Endothelial cell of umbilical vein (primary cell): ENCODE results near the gene UBAC1. TPM values are rescaled to one million over a fixed set of nuclear protein-coding genes. Genes with fewer than 3 reads are reported as not detected.

ENCODE experiments used
- BruUV-seq: library from RNA; stranded (reverse); fragments of 400-500 nt; replicated peaks from 2 replicates; lab custom pipeline; 2021; lab: Mats Ljungman, UMichigan
- CTCF ChIA-PET: fragments of 300-600, 350-600 bp; sonication (Branson Sonifier 250); formaldehyde crosslinking; loops from one replicate; lab custom pipeline; 2021; ENCODE audit warnings: antibody characterized with exemption, inconsistent platforms; lab: Charles Lee
- POLR2A ChIA-PET: fragments of 300-600, 350-600 bp; sonication (Branson Sonifier 250); formaldehyde crosslinking; loops from one replicate; lab custom pipeline; 2021; ENCODE audit warnings: antibody characterized with exemption, inconsistent platforms; lab: Charles Lee
- DNase-seq: peaks from one replicate; pipeline ENCODE4 v3.0.0-alpha.2; 2011; ENCODE audit warnings: low read depth, low spot score
- FAIRE-seq: peaks from 2 replicates; lab custom pipeline; 2011; peaks lifted over from hg19 to GRCh38; lab: Jason Lieb, UNC
- H2AFZ ChIP-seq: 2 replicates; pipeline ENCODE4 v1.6.0; 2012; ENCODE audit warnings: low read depth, low read length, control low read depth, inconsistent platforms
- H3K27ac ChIP-seq: 2 replicates; pipeline ENCODE4 v1.5.1; 2011; ENCODE audit warnings: low read depth, mild to moderate bottlenecking, control low read depth, low read length, moderate library complexity; ENCODE audit not compliant: insufficient read depth
- H3K27me3 ChIP-seq, 2 experiments: 2 replicates each; pipeline versions ENCODE4 v1.6.0 to v1.6.1; 2011; ENCODE audit warnings: low read length in 2 of 2, mixed read lengths in 1 of 2; ENCODE audit not compliant: control insufficient read depth in 2 of 2, insufficient read depth in 2 of 2
- H3K36me3 ChIP-seq, 2 experiments: 2 replicates in 1 of 2; 3 replicates in 1 of 2; pipeline ENCODE4 v1.5.1; 2011; ENCODE audit warnings: low read length in 2 of 2, mild to moderate bottlenecking in 1 of 2, moderate library complexity in 1 of 2; ENCODE audit not compliant: control insufficient read depth in 2 of 2, insufficient read depth in 2 of 2; ENCODE audit errors: extremely low read depth in 1 of 2
- H3K4me1 ChIP-seq: 3 replicates; pipeline ENCODE4 v1.5.1; 2011; ENCODE audit warnings: mild to moderate bottlenecking, low read length; ENCODE audit not compliant: control insufficient read depth, insufficient read depth; ENCODE audit errors: extremely low read depth
- H3K4me2 ChIP-seq: 2 replicates; pipeline ENCODE4 v1.6.1; 2011; ENCODE audit warnings: low read length, control low read depth, mixed read lengths; ENCODE audit not compliant: insufficient read depth
- H3K4me3 ChIP-seq, 3 experiments: fragments of 200-600 bp in 1 of 3; sonication (generic), shearing (Covaris generic) in 1 of 3; replicated peaks in 1 of 3; 2 replicates each; pipeline ENCODE4 v1.5.1; 2011 to 2016; ENCODE audit warnings: control low read depth in 3 of 3, low read length in 3 of 3, mild to moderate bottlenecking in 2 of 3, inconsistent platforms in 1 of 3, low read depth in 1 of 3, moderate library complexity in 1 of 3; ENCODE audit not compliant: insufficient read depth in 1 of 3
- H3K79me2 ChIP-seq: 2 replicates; pipeline ENCODE4 v1.6.0; 2012; ENCODE audit warnings: low read length, inconsistent platforms; ENCODE audit not compliant: control insufficient read depth, insufficient read depth
- H3K9ac ChIP-seq: replicated peaks from 2 replicates; pipeline ENCODE3; 2011; ENCODE audit warnings: low read length, control low read depth; ENCODE audit not compliant: insufficient read depth; ENCODE audit errors: extremely low read depth
- H3K9me1 ChIP-seq: replicated peaks from 3 replicates; pipeline ENCODE4 v1.6.0; 2011; ENCODE audit warnings: mild to moderate bottlenecking, low read length; ENCODE audit not compliant: control insufficient read depth, insufficient read depth; ENCODE audit errors: extremely low read depth
- H3K9me3 ChIP-seq: replicated peaks from 2 replicates; pipeline ENCODE4 v1.5.1; 2012; ENCODE audit warnings: low read length, inconsistent platforms; ENCODE audit not compliant: control insufficient read depth, insufficient read depth
- H4K20me1 ChIP-seq: replicated peaks from 2 replicates; pipeline ENCODE3; 2011; ENCODE audit warnings: mild to moderate bottlenecking, low read length; ENCODE audit not compliant: control insufficient read depth, insufficient read depth; ENCODE audit errors: extremely low read depth
- CTCF ChIP-seq, 2 donors: IDR thresholded peaks; 1 replicate in 1 of 2; 2 replicates in 1 of 2; pipeline ENCODE4 v1.5.1; 2011; ENCODE audit warnings: low read length in 2 of 2, mild to moderate bottlenecking in 2 of 2, moderate library complexity in 2 of 2, control low read depth in 1 of 2, inconsistent platforms in 1 of 2, low read depth in 1 of 2; ENCODE audit not compliant: insufficient read depth in 1 of 2; ENCODE audit errors: extremely low read depth in 1 of 2
- EZH2 ChIP-seq: IDR thresholded peaks from 2 replicates; pipeline ENCODE4 v1.6.1; 2012; ENCODE audit warnings: borderline replicate concordance, low read depth, mild to moderate bottlenecking, moderate library complexity, low read length, inconsistent platforms; ENCODE audit not compliant: severe bottlenecking
- FOS ChIP-seq: IDR thresholded peaks from 2 replicates; pipeline ENCODE4 v1.6.1; 2011; ENCODE audit warnings: mild to moderate bottlenecking, low read length, moderate library complexity, borderline replicate concordance; ENCODE audit not compliant: insufficient read depth
- GATA2 ChIP-seq: IDR thresholded peaks from 2 replicates; pipeline ENCODE4 v1.7.0; 2011; ENCODE audit warnings: low read depth, mild to moderate bottlenecking, moderate library complexity, mixed read lengths, low read length; ENCODE audit not compliant: insufficient read length, insufficient read depth
- JUN ChIP-seq: IDR thresholded peaks from 2 replicates; pipeline ENCODE4 v1.6.1; 2011; ENCODE audit warnings: borderline replicate concordance, low read depth; ENCODE audit not compliant: insufficient read length, insufficient read depth
- MAX ChIP-seq: IDR thresholded peaks from 2 replicates; pipeline ENCODE4 v1.6.1; 2011; ENCODE audit not compliant: insufficient read depth, insufficient read length
- MYC ChIP-seq: IDR thresholded peaks from one replicate; pipeline ENCODE4 v1.6.1; 2011; ENCODE audit warnings: mild to moderate bottlenecking, low read depth, low read length
- POLR2A ChIP-seq: IDR thresholded peaks from 2 replicates; pipeline ENCODE4 v1.6.1; 2012; ENCODE audit warnings: low read depth, mild to moderate bottlenecking, control low read depth, low read length
- POLR2AphosphoS5 ChIP-seq: IDR thresholded peaks from 2 replicates; pipeline ENCODE4 v1.6.1; 2012; ENCODE audit warnings: low read depth, mild to moderate bottlenecking, control low read depth, low read length, moderate library complexity; ENCODE audit not compliant: insufficient read depth
- dilution Hi-C: fragments of 300-500 bp; cut with MboI; formaldehyde crosslinking; loops from one replicate; pipeline ENCODE4 v1.15.0; 2019; ENCODE audit warnings: low sequenced_read_pairs; ENCODE audit not compliant: extremely low pct_ligation_motif_present
- intact Hi-C: fragments of 100-400 bp; cut with micrococcal nuclease; formaldehyde crosslinking; loops from one replicate; pipeline ENCODE4 v1.10.0; 2022
- polyA plus RNA-seq, 4 experiments: library from polyadenylated mRNA; depleted of rRNA in 3 of 4; stranded (reverse) in 3 of 4; unstranded in 1 of 4; fragments of >200 nt; gene quantifications; 2 replicates each; pipeline versions ENCODE4 v1.2.1 to v1.2.3, GENCODE V29; 2011 to 2012; ENCODE audit warnings: missing spikeins in 1 of 4
- total RNA-seq: library from RNA; stranded (reverse); gene quantifications from 2 replicates; pipeline ENCODE4 v1.2.3, GENCODE V29; 2021

Gene UBAC1
- total and polyA plus RNA-seq, 2 donors (not counting 3 experiments of a cell fraction or from before 2014, with no cell fraction given), result 39.5 to 56.7 TPM

GRCh38 chr9:135928074-135928730 lies 33.0 kb downstream of the UBAC1 start:
- DNase-seq (no peak), FAIRE-seq (no peak)
- Histone ChIP-seq H3K27ac (no peak overlapping the region), H3K27me3 (no peaks in the 10 kb centered on the region), H2AFZ (no peak overlapping the region), H3K4me3 (no peak overlapping the region), H3K9ac (no peak overlapping the region), H3K9me3 (no peaks in the 10 kb centered on the region), H3K4me2 (no peak overlapping the region), H3K36me3 (peaks cover 0 to 7% of the 10 kb centered on the region in 2 experiments), H3K79me2 (no peaks in the 10 kb centered on the region), H3K9me1 (no peaks in the 10 kb centered on the region), H4K20me1 (no peaks in the 10 kb centered on the region), H3K4me1 (peaks cover 7% of the 10 kb centered on the region)
- ChIA-PET CTCF (no interaction called here), POLR2A (no interaction called here)
- TF ChIP-seq POLR2AphosphoS5 (no peak), MAX (no peak), CTCF (IDR thresholded peaks at IDR 0.05; ENCODE audit: extremely low read depth in 1 of 2, insufficient read depth in 1 of 2, low read depth in 1 of 2, low read length in 2 of 2) (no peak), POLR2A (no peak), EZH2 (no peak), GATA2 (no peak), MYC (no peak), JUN (no peak), FOS (no peak)
- dilution Hi-C loops, result no loop called here
- intact Hi-C loops, result loop anchor here (10.0 kb wide), 1 partner anchor 323 kb away; no protein-coding TSS in a partner anchor
- BruUV-seq, result no TSS peak
